ENCODE measurements around the gene CHST3. TPM values are rescaled to one million over a fixed set of nuclear protein-coding genes. Genes with fewer than 3 reads are reported as not detected.

Gene CHST3
- polyA plus RNA-seq, 1 donor from 2014 or later, result 4.1 TPM

DNA sequence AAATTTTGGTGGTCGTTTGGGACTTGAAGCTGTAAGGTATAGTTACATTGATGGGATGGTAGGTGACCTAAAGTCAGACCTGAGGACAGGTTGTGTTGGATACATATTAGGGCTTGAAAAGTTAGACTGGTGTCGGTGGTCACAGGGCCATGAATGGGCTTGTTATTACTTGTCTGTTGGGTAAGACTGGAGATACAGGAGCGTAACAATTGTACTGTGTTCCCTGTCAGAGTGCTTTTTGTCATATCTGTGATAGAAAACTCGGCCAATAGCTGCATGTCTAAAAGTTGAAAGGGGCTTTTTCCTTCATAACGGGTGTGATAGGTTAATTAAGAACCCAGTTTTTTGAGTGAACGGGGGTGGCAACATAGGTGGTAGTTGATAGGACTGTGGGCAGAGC is 13.5 kb upstream of the CHST3 start:
- H3K4me2 ChIP-seq (ENCODE audit: low read length), result no peak overlapping the region
- TF ChIP-seq, protein P1, sequence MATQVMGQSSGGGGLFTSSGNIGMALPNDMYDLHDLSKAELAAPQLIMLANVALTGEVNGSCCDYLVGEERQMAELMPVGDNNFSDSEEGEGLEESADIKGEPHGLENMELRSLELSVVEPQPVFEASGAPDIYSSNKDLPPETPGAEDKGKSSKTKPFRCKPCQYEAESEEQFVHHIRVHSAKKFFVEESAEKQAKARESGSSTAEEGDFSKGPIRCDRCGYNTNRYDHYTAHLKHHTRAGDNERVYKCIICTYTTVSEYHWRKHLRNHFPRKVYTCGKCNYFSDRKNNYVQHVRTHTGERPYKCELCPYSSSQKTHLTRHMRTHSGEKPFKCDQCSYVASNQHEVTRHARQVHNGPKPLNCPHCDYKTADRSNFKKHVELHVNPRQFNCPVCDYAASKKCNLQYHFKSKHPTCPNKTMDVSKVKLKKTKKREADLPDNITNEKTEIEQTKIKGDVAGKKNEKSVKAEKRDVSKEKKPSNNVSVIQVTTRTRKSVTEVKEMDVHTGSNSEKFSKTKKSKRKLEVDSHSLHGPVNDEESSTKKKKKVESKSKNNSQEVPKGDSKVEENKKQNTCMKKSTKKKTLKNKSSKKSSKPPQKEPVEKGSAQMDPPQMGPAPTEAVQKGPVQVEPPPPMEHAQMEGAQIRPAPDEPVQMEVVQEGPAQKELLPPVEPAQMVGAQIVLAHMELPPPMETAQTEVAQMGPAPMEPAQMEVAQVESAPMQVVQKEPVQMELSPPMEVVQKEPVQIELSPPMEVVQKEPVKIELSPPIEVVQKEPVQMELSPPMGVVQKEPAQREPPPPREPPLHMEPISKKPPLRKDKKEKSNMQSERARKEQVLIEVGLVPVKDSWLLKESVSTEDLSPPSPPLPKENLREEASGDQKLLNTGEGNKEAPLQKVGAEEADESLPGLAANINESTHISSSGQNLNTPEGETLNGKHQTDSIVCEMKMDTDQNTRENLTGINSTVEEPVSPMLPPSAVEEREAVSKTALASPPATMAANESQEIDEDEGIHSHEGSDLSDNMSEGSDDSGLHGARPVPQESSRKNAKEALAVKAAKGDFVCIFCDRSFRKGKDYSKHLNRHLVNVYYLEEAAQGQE (IDR thresholded peaks at IDR 0.05; ENCODE audit: borderline replicate concordance), result no peak
- TF ChIP-seq, protein P2, sequence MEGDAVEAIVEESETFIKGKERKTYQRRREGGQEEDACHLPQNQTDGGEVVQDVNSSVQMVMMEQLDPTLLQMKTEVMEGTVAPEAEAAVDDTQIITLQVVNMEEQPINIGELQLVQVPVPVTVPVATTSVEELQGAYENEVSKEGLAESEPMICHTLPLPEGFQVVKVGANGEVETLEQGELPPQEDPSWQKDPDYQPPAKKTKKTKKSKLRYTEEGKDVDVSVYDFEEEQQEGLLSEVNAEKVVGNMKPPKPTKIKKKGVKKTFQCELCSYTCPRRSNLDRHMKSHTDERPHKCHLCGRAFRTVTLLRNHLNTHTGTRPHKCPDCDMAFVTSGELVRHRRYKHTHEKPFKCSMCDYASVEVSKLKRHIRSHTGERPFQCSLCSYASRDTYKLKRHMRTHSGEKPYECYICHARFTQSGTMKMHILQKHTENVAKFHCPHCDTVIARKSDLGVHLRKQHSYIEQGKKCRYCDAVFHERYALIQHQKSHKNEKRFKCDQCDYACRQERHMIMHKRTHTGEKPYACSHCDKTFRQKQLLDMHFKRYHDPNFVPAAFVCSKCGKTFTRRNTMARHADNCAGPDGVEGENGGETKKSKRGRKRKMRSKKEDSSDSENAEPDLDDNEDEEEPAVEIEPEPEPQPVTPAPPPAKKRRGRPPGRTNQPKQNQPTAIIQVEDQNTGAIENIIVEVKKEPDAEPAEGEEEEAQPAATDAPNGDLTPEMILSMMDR (IDR thresholded peaks at IDR 0.05; ENCODE audit: poor library complexity, severe bottlenecking), result no peak
- TF ChIP-seq MXI1 (conservative IDR thresholded peaks at IDR 0.05; ENCODE audit: poor library complexity, severe bottlenecking) (no peak), EP300 (conservative IDR thresholded peaks at IDR 0.05; ENCODE audit: poor library complexity, severe bottlenecking) (no peak), RAD21 (conservative IDR thresholded peaks at IDR 0.05) (no peak), SMC3 (conservative IDR thresholded peaks at IDR 0.05; ENCODE audit: poor library complexity) (no peak), POLR2AphosphoS5 (IDR thresholded peaks at IDR 0.05) (no peak), TAF1 (IDR thresholded peaks at IDR 0.05; ENCODE audit: low read depth) (no peak), EZH2 (IDR thresholded peaks at IDR 0.05; ENCODE audit: borderline replicate concordance, insufficient read depth, low read length, poor library complexity, severe bottlenecking) (no peak)
- H3K27ac ChIP-seq (ENCODE audit: low read length), result no peak overlapping the region
- H3K27me3 ChIP-seq (ENCODE audit: insufficient read depth, low read depth, low read length), result no peaks in the 10 kb centered on the region
- no peak overlapping the region for H2AFZ ChIP-seq (ENCODE audit: low read depth, low read length)
- no peaks in the 10 kb centered on the region for H4K20me1 ChIP-seq (ENCODE audit: insufficient read depth)
- H3K9me3 ChIP-seq (ENCODE audit: low read length), result no peaks in the 10 kb centered on the region
- no peaks in the 10 kb centered on the region for H3K9me2 ChIP-seq (ENCODE audit: insufficient read depth, low read length)
- H3F3A ChIP-seq (ENCODE audit: insufficient read depth, low read length, poor library complexity, severe bottlenecking), result no peaks in the 10 kb centered on the region
- no peaks in the 10 kb centered on the region for H3K36me3 ChIP-seq (ENCODE audit: insufficient read depth, low read length)
- no peak overlapping the region for H3K4me3 ChIP-seq (ENCODE audit: low read length)
- H3K9ac ChIP-seq (ENCODE audit: low read length), result no peak overlapping the region
- no peaks in the 10 kb centered on the region for H3K79me2 ChIP-seq (replicated peaks; ENCODE audit: insufficient read depth, low read length)

DNA sequence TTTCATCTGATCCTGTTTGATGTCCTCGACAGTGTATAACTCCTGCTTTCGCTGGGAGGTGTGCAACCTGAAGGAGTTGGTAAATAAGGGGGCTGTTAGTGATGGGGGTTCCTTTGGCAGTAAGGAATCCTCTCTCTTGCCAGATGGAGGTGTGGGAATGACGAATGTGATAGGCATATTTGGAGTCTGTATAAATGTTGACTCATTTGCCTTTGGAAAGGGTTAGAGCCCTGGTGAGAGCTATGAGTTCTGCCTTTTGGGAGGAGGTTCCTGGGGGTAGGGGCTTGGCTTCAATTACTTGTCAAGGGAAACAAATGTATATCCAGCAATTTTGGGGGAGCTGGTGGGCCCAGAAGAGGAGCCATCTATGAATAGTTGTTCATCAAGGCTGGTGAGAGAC is 11.4 kb upstream of the CHST3 start:
- no peaks in the 10 kb centered on the region for H3K9me2 ChIP-seq (ENCODE audit: insufficient read depth, low read length)
- H3K4me3 ChIP-seq (ENCODE audit: low read length), result no peak overlapping the region
- no peak for TF ChIP-seq MXI1 (conservative IDR thresholded peaks at IDR 0.05; ENCODE audit: poor library complexity, severe bottlenecking)

More for the DNA sequence above, 11.4 kb upstream of the CHST3 start:
- H3K79me2 ChIP-seq (replicated peaks; ENCODE audit: insufficient read depth, low read length), result no peaks in the 10 kb centered on the region
- H4K20me1 ChIP-seq (ENCODE audit: insufficient read depth), result no peaks in the 10 kb centered on the region
- no peak overlapping the region for H2AFZ ChIP-seq (ENCODE audit: low read depth, low read length)
- no peaks in the 10 kb centered on the region for H3F3A ChIP-seq (ENCODE audit: insufficient read depth, low read length, poor library complexity, severe bottlenecking)
- no peak overlapping the region for H3K9ac ChIP-seq (ENCODE audit: low read length)
- no peaks in the 10 kb centered on the region for H3K27me3 ChIP-seq (ENCODE audit: insufficient read depth, low read depth, low read length)
- no peaks in the 10 kb centered on the region for H3K9me3 ChIP-seq (ENCODE audit: low read length)
- no peak overlapping the region for H3K4me2 ChIP-seq (ENCODE audit: low read length)
- H3K36me3 ChIP-seq (ENCODE audit: insufficient read depth, low read length), result no peaks in the 10 kb centered on the region
- H3K27ac ChIP-seq (ENCODE audit: low read length), result no peak overlapping the region
